Measurements from ENCODE around the gene EEIG1.

GRCh38 chr9:127953154-127953553, 27.6 kb downstream of the EEIG1 start:
- no peak for TF ChIP-seq CTCF (IDR thresholded peaks at IDR 0.05; ENCODE audit: insufficient read depth, low read depth, low read length)
- no peak for TF ChIP-seq EZH2 (IDR thresholded peaks at IDR 0.05; ENCODE audit: insufficient read depth, low read length)

Data from astrocyte (in vitro differentiated cells and primary cell).